ENCODE measurements around the gene TMEM50B. TPM values are rescaled to one million over a fixed set of nuclear protein-coding genes. Genes with fewer than 3 reads are reported as not detected.

TMEM50B gene
- total and polyA plus RNA-seq, 2 experiments from 2014 or later: 25.1 to 26.1 TPM

DNA sequence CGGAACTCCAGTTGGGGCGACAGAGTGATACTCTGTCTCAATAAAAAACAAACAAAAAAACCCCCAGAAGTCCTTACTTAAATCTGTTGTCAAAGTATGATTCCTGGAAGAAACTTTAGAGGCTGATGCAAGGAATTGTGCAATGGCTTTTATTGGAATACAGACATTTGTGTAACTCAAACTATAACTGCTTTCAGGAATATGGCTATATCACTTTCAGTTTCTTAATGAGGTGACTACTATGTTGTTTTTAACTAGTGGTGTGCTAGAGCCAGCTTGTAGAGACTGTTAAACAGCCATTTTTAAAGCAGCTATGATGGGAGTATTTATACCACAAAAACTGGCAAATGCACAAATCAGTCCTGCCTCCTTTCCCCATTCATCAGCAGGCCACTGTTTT, 34.5 kb upstream of the TMEM50B start (continued):
- TF ChIP-seq CTCF (conservative IDR thresholded peaks at IDR 0.05; ENCODE audit: low read depth in 2 of 2) (no peak), POLR2AphosphoS5 (IDR thresholded peaks at IDR 0.05; ENCODE audit: low read depth) (no peak)
- TF ChIP-seq, protein P1, sequence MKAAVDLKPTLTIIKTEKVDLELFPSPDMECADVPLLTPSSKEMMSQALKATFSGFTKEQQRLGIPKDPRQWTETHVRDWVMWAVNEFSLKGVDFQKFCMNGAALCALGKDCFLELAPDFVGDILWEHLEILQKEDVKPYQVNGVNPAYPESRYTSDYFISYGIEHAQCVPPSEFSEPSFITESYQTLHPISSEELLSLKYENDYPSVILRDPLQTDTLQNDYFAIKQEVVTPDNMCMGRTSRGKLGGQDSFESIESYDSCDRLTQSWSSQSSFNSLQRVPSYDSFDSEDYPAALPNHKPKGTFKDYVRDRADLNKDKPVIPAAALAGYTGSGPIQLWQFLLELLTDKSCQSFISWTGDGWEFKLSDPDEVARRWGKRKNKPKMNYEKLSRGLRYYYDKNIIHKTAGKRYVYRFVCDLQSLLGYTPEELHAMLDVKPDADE (IDR thresholded peaks at IDR 0.05): no peak

DNA sequence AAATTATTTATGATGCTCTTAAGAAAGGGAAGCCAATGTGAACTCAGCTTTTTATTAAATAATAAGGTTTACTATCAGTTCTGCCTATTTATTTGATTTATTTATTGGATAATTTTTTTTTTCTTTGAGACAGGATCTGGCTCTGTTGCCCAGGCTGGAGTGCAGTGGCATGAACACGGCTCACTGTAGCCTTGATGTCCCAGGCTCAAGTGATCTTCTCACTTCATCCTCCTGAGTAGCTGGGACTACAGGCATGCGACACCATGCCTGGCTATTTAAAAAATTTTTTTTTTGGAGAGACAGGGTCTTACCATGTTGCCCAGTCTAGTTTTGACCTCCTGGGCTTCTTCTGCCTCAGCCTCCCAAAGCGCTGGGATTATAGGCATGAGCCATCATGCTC, 32.7 kb upstream of the TMEM50B start:
- TF ChIP-seq JUNB (IDR thresholded peaks at IDR 0.05; ENCODE audit: unreplicated experiment) (no peak), EZH2phosphoT487 (IDR thresholded peaks at IDR 0.05; ENCODE audit: unreplicated experiment) (no peak), CREB1 (CRISPR knock-in tag; IDR thresholded peaks at IDR 0.05; ENCODE audit: low read depth) (no peak), EZH2 (IDR thresholded peaks at IDR 0.05; ENCODE audit: low read depth, unreplicated experiment) (no peak), CTCF (conservative IDR thresholded peaks at IDR 0.05; ENCODE audit: low read depth in 2 of 2) (no peak)
- H3K4me1 Mint-ChIP-seq: no peaks in the 10 kb centered on the region
- no peak overlapping the region for H3K27ac ChIP-seq (ENCODE audit: low read depth)
- H3K36me3 ChIP-seq (ENCODE audit: insufficient read depth): peaks cover 96% of the 10 kb centered on the region
- H3K4me2 ChIP-seq: no peak overlapping the region
- no peaks in the 10 kb centered on the region for H3K79me2 ChIP-seq (replicated peaks; ENCODE audit: insufficient read depth)
- peaks cover 23% of the 10 kb centered on the region for H3F3A ChIP-seq (replicated peaks; ENCODE audit: low read depth)
- peaks cover 10% of the 10 kb centered on the region; the same call in 1 of the 2 replicates for H4K20me1 ChIP-seq (replicated peaks; ENCODE audit: insufficient read depth)
- no peak overlapping the region for H3K4me3 Mint-ChIP-seq
- H3K27ac Mint-ChIP-seq: no peak overlapping the region
- peaks cover 2% of the 10 kb centered on the region for H3K27me3 Mint-ChIP-seq (ENCODE audit: insufficient read depth, low read depth, poor library complexity)
- no peak overlapping the region for H2AFZ ChIP-seq
- H3K9me3 Mint-ChIP-seq: no peaks in the 10 kb centered on the region; the same call in 2 of the 3 replicates
- H3K9me2 ChIP-seq (ENCODE audit: insufficient read depth): no peaks in the 10 kb centered on the region
- H3K36me3 Mint-ChIP-seq (ENCODE audit: low read depth): peaks cover 94% of the 10 kb centered on the region
- no peak overlapping the region for H3K4me3 ChIP-seq
- H3K27me3 ChIP-seq (ENCODE audit: insufficient read depth): no peaks in the 10 kb centered on the region
- DNase-seq (ENCODE audit: low spot score) (no peak), ATAC-seq (no peak)
- H3K4me1 ChIP-seq (ENCODE audit: insufficient read depth): no peaks in the 10 kb centered on the region

DNA sequence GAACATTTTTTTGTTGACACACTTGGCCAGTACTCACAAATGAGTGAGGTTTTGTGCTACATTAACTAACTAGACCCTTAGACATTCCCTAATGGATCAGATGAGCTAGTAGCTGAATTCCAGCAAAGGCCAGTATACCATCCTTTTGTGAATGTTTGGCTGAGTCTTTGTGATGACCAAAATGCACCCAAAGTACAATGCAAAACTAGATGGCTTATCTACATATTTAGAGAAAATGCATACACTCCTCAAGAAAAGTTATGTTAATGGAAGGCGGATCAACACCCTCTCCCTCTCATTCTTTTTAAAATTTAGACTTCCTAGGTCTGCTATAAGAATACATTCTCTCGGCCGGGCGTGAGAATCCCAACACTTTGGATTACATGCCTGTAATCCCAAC, 31.9 kb upstream of the TMEM50B start:
- Histone ChIP-seq H3K4me3 (no peak overlapping the region), H3K9me2 (ENCODE audit: insufficient read depth) (no peaks in the 10 kb centered on the region), H3F3A (replicated peaks; ENCODE audit: low read depth) (peaks cover 16% of the 10 kb centered on the region), H2AFZ (no peak overlapping the region), H3K4me1 (ENCODE audit: insufficient read depth) (no peaks in the 10 kb centered on the region), H3K79me2 (replicated peaks; ENCODE audit: insufficient read depth) (no peaks in the 10 kb centered on the region), H3K36me3 (ENCODE audit: insufficient read depth) (peaks cover 94% of the 10 kb centered on the region), H4K20me1 (replicated peaks; ENCODE audit: insufficient read depth) (peaks cover 10% of the 10 kb centered on the region; the same call in 1 of the 2 replicates), H3K27ac (ENCODE audit: low read depth) (no peak overlapping the region), H3K27me3 (ENCODE audit: insufficient read depth) (no peaks in the 10 kb centered on the region), H3K4me2 (no peak overlapping the region)
- Mint-ChIP-seq H3K4me3 (no peak overlapping the region), H3K4me1 (no peaks in the 10 kb centered on the region), H3K27ac (no peak overlapping the region), H3K27me3 (ENCODE audit: insufficient read depth, low read depth, poor library complexity) (peaks cover 2% of the 10 kb centered on the region), H3K36me3 (ENCODE audit: low read depth) (peaks cover 94% of the 10 kb centered on the region), H3K9me3 (no peaks in the 10 kb centered on the region; the same call in 1 of the 3 replicates)
- ATAC-seq: no peak
- DNase-seq (ENCODE audit: low spot score): no peak
- no peak for TF ChIP-seq JUNB (IDR thresholded peaks at IDR 0.05; ENCODE audit: unreplicated experiment)
- TF ChIP-seq EZH2 (IDR thresholded peaks at IDR 0.05; ENCODE audit: low read depth, unreplicated experiment): no peak
- TF ChIP-seq CTCF (conservative IDR thresholded peaks at IDR 0.05; ENCODE audit: low read depth in 2 of 2): no peak

Measured in GM23338 (cell line).